Fibroblast of lung (primary cell): Measurements from ENCODE around the gene SERPINB2. TPM values are rescaled to one million over a fixed set of nuclear protein-coding genes. Genes with fewer than 3 reads are reported as not detected.
"Not testable (repeated sequence)": the region's sequence is repeated elsewhere in the genome, so short reads cannot be mapped to it uniquely, and the experiment has no call there.

Experiments
- DNase-seq, 2 donors: peaks; one replicate each; pipeline versions ENCODE4 v3.0.0 to v3.0.0-alpha.2; 2010; ENCODE audit warnings: low read depth in 2 of 2
- H2AFZ ChIP-seq: 2 replicates; pipeline ENCODE4 v1.5.1; 2012; ENCODE audit warnings: low read length, control low read depth, inconsistent platforms
- H3K27ac ChIP-seq: 2 replicates; pipeline ENCODE4 v1.5.1; 2011; ENCODE audit warnings: low read length, control low read depth; ENCODE audit not compliant: insufficient read depth
- H3K27me3 ChIP-seq: 2 replicates; pipeline ENCODE4 v1.5.1; 2011; ENCODE audit warnings: mild to moderate bottlenecking, low read length; ENCODE audit not compliant: control insufficient read depth, insufficient read depth
- H3K36me3 ChIP-seq: 2 replicates; pipeline ENCODE4 v1.5.1; 2011; ENCODE audit warnings: low read length; ENCODE audit not compliant: control insufficient read depth, insufficient read depth
- H3K4me1 ChIP-seq: 2 replicates; pipeline ENCODE4 v1.5.1; 2011; ENCODE audit warnings: low read length; ENCODE audit not compliant: control insufficient read depth, insufficient read depth; ENCODE audit errors: extremely low read depth
- H3K4me2 ChIP-seq: 2 replicates; pipeline ENCODE4 v1.5.1; 2011; ENCODE audit warnings: low read length, control low read depth; ENCODE audit not compliant: insufficient read depth; ENCODE audit errors: extremely low read depth
- H3K4me3 ChIP-seq, 4 experiments: fragments of 200-600 bp in 1 of 4; sonication (generic) in 1 of 4; replicated peaks in 1 of 4; 2 replicates each; pipeline ENCODE4 v1.5.1; 2011 to 2016; ENCODE audit warnings: low read length in 4 of 4, low read depth in 3 of 4, mild to moderate bottlenecking in 3 of 4, control low read depth in 2 of 4, inconsistent platforms in 1 of 4, mixed read lengths in 1 of 4; ENCODE audit not compliant: insufficient read depth in 1 of 4; ENCODE audit errors: control extremely low read depth in 1 of 4
- H3K79me2 ChIP-seq: 2 replicates; pipeline ENCODE4 v1.5.1; 2012; ENCODE audit warnings: mild to moderate bottlenecking, low read length, inconsistent platforms; ENCODE audit not compliant: control insufficient read depth, insufficient read depth
- H3K9ac ChIP-seq: 2 replicates; pipeline ENCODE4 v1.5.1; 2011; ENCODE audit warnings: mild to moderate bottlenecking, low read length, control low read depth; ENCODE audit not compliant: insufficient read depth
- H3K9me3 ChIP-seq: 2 replicates; pipeline ENCODE4 v1.5.1; 2012; ENCODE audit warnings: low read depth, low read length; ENCODE audit not compliant: control insufficient read depth, insufficient read depth
- H4K20me1 ChIP-seq: 2 replicates; pipeline ENCODE4 v1.5.1; 2011; ENCODE audit warnings: low read length; ENCODE audit not compliant: control insufficient read depth, insufficient read depth; ENCODE audit errors: extremely low read depth
- CTCF ChIP-seq, 2 donors: IDR thresholded peaks in 1 of 2; conservative IDR thresholded peaks in 1 of 2; 1 replicate in 1 of 2; 2 replicates in 1 of 2; pipeline ENCODE4 v1.5.1; 2011 to 2012; ENCODE audit warnings: low read length in 2 of 2, control low read depth in 1 of 2, inconsistent platforms in 1 of 2, low read depth in 1 of 2, mild to moderate bottlenecking in 1 of 2
- EZH2 ChIP-seq: IDR thresholded peaks from 2 replicates; pipeline ENCODE4 v1.5.1; 2012; ENCODE audit warnings: low read length, control low read depth, mild to moderate bottlenecking; ENCODE audit errors: missing control alignments
- polyA plus RNA-seq, 2 donors: library from polyadenylated mRNA; depleted of rRNA in 1 of 2; stranded (reverse) in 1 of 2; unstranded in 1 of 2; fragments of >200 nt; gene quantifications; 2 replicates each; pipeline ENCODE4 v1.2.1, GENCODE V29; 2011 to 2012; ENCODE audit warnings: missing spikeins in 1 of 2
- total RNA-seq: library from RNA; depleted of rRNA; stranded (reverse); fragments of >200 nt; gene quantifications from 2 replicates; pipeline ENCODE4 v1.2.1, GENCODE V29; 2014

Gene SERPINB2
- total and polyA plus RNA-seq, 2 donors (not counting 1 experiment from before 2014, with no cell fraction given), result 12.1 to 25.0 TPM

- DNase-seq, result no peak
- peaks cover 3% of the 10 kb centered on the region for H3K27me3 ChIP-seq
- no peaks in the 10 kb centered on the region for H3K36me3 ChIP-seq
- no peak overlapping the region for H3K4me2 ChIP-seq
- H2AFZ ChIP-seq, result no peak overlapping the region
- H3K27ac ChIP-seq, result no peak overlapping the region
- TF ChIP-seq CTCF (conservative IDR thresholded peaks at IDR 0.05 in 1 of 2, IDR thresholded peaks at IDR 0.05 in 1 of 2; ENCODE audit: low read depth in 1 of 2, low read length in 2 of 2) (no peak), EZH2 (no peak)
- no peaks in the 10 kb centered on the region for H3K4me1 ChIP-seq
- no peaks in the 10 kb centered on the region for H3K9me3 ChIP-seq
- H3K4me3 ChIP-seq, result no peak overlapping the region
- H4K20me1 ChIP-seq, result no peaks in the 10 kb centered on the region
- no peak overlapping the region for H3K9ac ChIP-seq
- H3K79me2 ChIP-seq, result no peaks in the 10 kb centered on the region
These were observed 52.5 kb downstream of the SERPINB2 start for GRCh38 chr18:63940008-63940407.

- H3K9me3 ChIP-seq, H3K36me3 ChIP-seq, H3K4me2 ChIP-seq, H3K4me3 ChIP-seq, H2AFZ ChIP-seq, H3K9ac ChIP-seq, H3K27me3 ChIP-seq, DNase-seq, H3K79me2 ChIP-seq, H3K27ac ChIP-seq, H4K20me1 ChIP-seq, H3K4me1 ChIP-seq: not testable (repeated sequence)
These were observed 53.1 kb downstream of the SERPINB2 start for GRCh38 chr18:63940543-63941050.

- H3K27me3 ChIP-seq, result no peaks in the 10 kb centered on the region
- no peak for DNase-seq
These were observed 59.7 kb downstream of the SERPINB2 start for GRCh38 chr18:63947051-63947790.

More at GRCh38 chr18:63947051-63947790, 59.7 kb downstream of the SERPINB2 start:
- H4K20me1 ChIP-seq, result no peaks in the 10 kb centered on the region
- H3K9ac ChIP-seq, result no peak overlapping the region
- TF ChIP-seq EZH2 (no peak), CTCF (conservative IDR thresholded peaks at IDR 0.05 in 1 of 2, IDR thresholded peaks at IDR 0.05 in 1 of 2; ENCODE audit: low read depth in 1 of 2, low read length in 2 of 2) (no peak)
- no peak overlapping the region for H3K4me2 ChIP-seq
- no peaks in the 10 kb centered on the region for H3K4me1 ChIP-seq
- H3K4me3 ChIP-seq, result no peak overlapping the region
- no peaks in the 10 kb centered on the region for H3K79me2 ChIP-seq
- no peak overlapping the region for H3K27ac ChIP-seq
- H3K36me3 ChIP-seq, result no peaks in the 10 kb centered on the region
- no peak overlapping the region for H2AFZ ChIP-seq
- no peaks in the 10 kb centered on the region for H3K9me3 ChIP-seq
